HepG2 (cell line): ENCODE results near the gene MS4A3.

Experiments used
- BORCS8-MEF2B ChIP-seq: sonication (generic); formaldehyde crosslinking; IDR thresholded peaks from 2 replicates; pipeline ENCODE4 v1.8.0; 2022; ENCODE audit warnings: mild to moderate bottlenecking, missing genetic modification reagents
- CTCF ChIP-seq: sonication (generic); formaldehyde crosslinking; IDR thresholded peaks from 2 replicates; pipeline ENCODE4 v1.5.0; 2020; ENCODE audit warnings: mild to moderate bottlenecking, missing genetic modification reagents, moderate library complexity
- FOSL2 ChIP-seq: sonication (generic); formaldehyde crosslinking; IDR thresholded peaks from 2 replicates; pipeline ENCODE4 v1.4.0; 2020; ENCODE audit warnings: missing genetic modification reagents
- FOXK1 ChIP-seq: sonication (generic); formaldehyde crosslinking; IDR thresholded peaks from 2 replicates; pipeline ENCODE4 v1.4.0; 2020; ENCODE audit warnings: low read depth, missing genetic modification reagents, borderline replicate concordance
- MXI1 ChIP-seq: IDR thresholded peaks from 3 replicates; pipeline ENCODE4 v1.6.1; 2012; ENCODE audit warnings: low read depth, low read length, inconsistent platforms, borderline replicate concordance
- NFE2L2 ChIP-seq: fragments of 150-350 bp; IDR thresholded peaks from 2 replicates; pipeline ENCODE4 v1.6.1; 2014; ENCODE audit warnings: low read length
- POLR2A ChIP-seq, 2 experiments: IDR thresholded peaks; 2 replicates each; pipeline ENCODE4 v1.6.1; 2011; ENCODE audit warnings: low read depth in 2 of 2, low read length in 2 of 2, mild to moderate bottlenecking in 1 of 2, moderate library complexity in 1 of 2; ENCODE audit not compliant: insufficient read depth in 1 of 2
- POLR2AphosphoS5 ChIP-seq: IDR thresholded peaks from 2 replicates; pipeline ENCODE4 v1.6.1; 2012; ENCODE audit warnings: low read depth, low read length
- PRPF4 ChIP-seq: fragments of 200-400 bp; formaldehyde crosslinking; IDR thresholded peaks from 2 replicates; pipeline ENCODE4 v1.6.1; 2016; ENCODE audit warnings: low read length, low read depth; ENCODE audit not compliant: poor library complexity, severe bottlenecking
- STAG1 ChIP-seq: sonication (generic); formaldehyde crosslinking; IDR thresholded peaks from 2 replicates; pipeline ENCODE4 v1.4.0; 2020; ENCODE audit warnings: missing genetic modification reagents
- STAT6 ChIP-seq: sonication (generic); formaldehyde crosslinking; IDR thresholded peaks from 2 replicates; pipeline ENCODE4 v1.4.0; 2020; ENCODE audit warnings: missing genetic modification reagents, mild to moderate bottlenecking, borderline replicate concordance
- TCF7L2 ChIP-seq: IDR thresholded peaks from 2 replicates; pipeline ENCODE4 v1.6.1; 2011; ENCODE audit warnings: mild to moderate bottlenecking, low read depth, low read length, moderate library complexity
- ZNF274 ChIP-seq: sonication (generic); formaldehyde crosslinking; IDR thresholded peaks from 2 replicates; pipeline ENCODE4 v1.5.1; 2020; ENCODE audit warnings: mild to moderate bottlenecking, missing genetic modification reagents
- ZNF563 ChIP-seq: sonication (generic); formaldehyde crosslinking; IDR thresholded peaks from 2 replicates; pipeline ENCODE4 v1.8.0; 2022; ENCODE audit warnings: mild to moderate bottlenecking, moderate library complexity, missing genetic modification reagents

GRCh38 chr11:60029015-60029632 lies 27.3 kb upstream of the MS4A3 start:
- TF ChIP-seq ZNF563 (CRISPR knock-in tag) (no peak), CTCF (no peak), FOSL2 (CRISPR knock-in tag) (no peak), STAT6 (CRISPR knock-in tag) (no peak), PRPF4 (no peak), NFE2L2 (no peak), POLR2AphosphoS5 (no peak), POLR2A (IDR thresholded peaks at IDR 0.05; ENCODE audit: insufficient read depth in 1 of 2, low read depth in 2 of 2, low read length in 2 of 2) (no peak), MXI1 (no peak), TCF7L2 (no peak), STAG1 (no peak), ZNF274 (CRISPR knock-in tag) (no peak), FOXK1 (CRISPR knock-in tag) (no peak), BORCS8-MEF2B (no peak)
